Gastrocnemius medialis (tissue), 4 donors: ENCODE data around the gene HNRNPC. TPM values are rescaled to one million over a fixed set of nuclear protein-coding genes. Genes with fewer than 3 reads are reported as not detected.

Experiments used
- ATAC-seq, 2 donors: fragments of 150-250 bp; one replicate each; pipeline ENCODE4 v1.9.1; 2016
- DNase-seq, 2 donors: peaks; one replicate each; pipeline ENCODE4 v3.0.0-alpha.2; 2019
- H3K27ac ChIP-seq, 4 donors: fragments of 200-600 bp; sonication (generic); 1 replicate in 1 of 4; 2 replicates in 3 of 4; pipeline ENCODE4 v1.5.1; 2016 to 2018; ENCODE audit warnings: mild to moderate bottlenecking in 2 of 4, moderate library complexity in 1 of 4
- H3K27me3 ChIP-seq, 3 donors: fragments of 200-600 bp; sonication (generic) in 2 of 3; 1 replicate in 1 of 3; 2 replicates in 2 of 3; pipeline versions ENCODE4 v1.5.1 to v1.6.0; 2016 to 2019; ENCODE audit warnings: mild to moderate bottlenecking in 1 of 3, moderate library complexity in 1 of 3
- H3K36me3 ChIP-seq, 2 donors: fragments of 200-600 bp; sonication (generic) in 1 of 2; one replicate each; pipeline ENCODE4 v1.5.1; 2017 to 2018
- H3K4me1 ChIP-seq, 2 donors: fragments of 200-600 bp; sonication (generic) in 1 of 2; one replicate each; pipeline ENCODE4 v1.5.1; 2016 to 2017; ENCODE audit warnings: mild to moderate bottlenecking in 2 of 2
- H3K4me3 ChIP-seq, 4 donors: fragments of 200-600 bp; sonication (generic) in 3 of 4; 1 replicate in 1 of 4; 2 replicates in 3 of 4; pipeline ENCODE4 v1.5.1; 2016 to 2019; ENCODE audit warnings: mild to moderate bottlenecking in 2 of 4
- H3K9me3 ChIP-seq, 3 donors: fragments of 200-600 bp; sonication (generic) in 2 of 3; 1 replicate in 1 of 3; 2 replicates in 2 of 3; pipeline ENCODE4 v1.5.1; 2016 to 2019
- POLR2A ChIP-seq, 2 donors: fragments of 450-650 bp; IDR thresholded peaks; one replicate each; pipeline ENCODE4 v1.6.1; 2017; ENCODE audit warnings: antibody characterized with exemption in 2 of 2, mild to moderate bottlenecking in 2 of 2, moderate library complexity in 2 of 2
- in situ Hi-C, 4 donors: fragments of 200-750 bp; cut with MboI; loops; one replicate each; pipeline versions ENCODE4 v1.15.0 to v1.8.0; 2017; ENCODE audit warnings: low sequenced_read_pairs in 4 of 4
- intact Hi-C: fragments of 100-400 bp; cut with DNase I; formaldehyde crosslinking; loops from one replicate; pipeline ENCODE4 v1.15.1; 2023; ENCODE audit warnings: low total_unique reads
- total RNA-seq, 4 donors: library from RNA; depleted of rRNA; stranded (reverse); fragments of >200 nt; gene quantifications; one replicate each; pipeline versions ENCODE4 v1.1.0 to v1.2.3, GENCODE V29; 2016
- TF ChIP-seq, protein P1 (sequence below), 5 experiments: fragments of 450-650 bp in 3 of 5; fragments of 200-600 bp in 2 of 5; sonication (generic) in 2 of 5; IDR thresholded peaks in 4 of 5; conservative IDR thresholded peaks in 1 of 5; 1 replicate in 4 of 5; 2 replicates in 1 of 5; pipeline ENCODE4 v1.5.1; 2016 to 2019; ENCODE audit warnings: antibody characterized with exemption in 5 of 5, mild to moderate bottlenecking in 3 of 5, moderate library complexity in 3 of 5

HNRNPC gene
- total RNA-seq, 4 donors from 2014 or later: 281 to 357 (median 318) TPM

DNA sequence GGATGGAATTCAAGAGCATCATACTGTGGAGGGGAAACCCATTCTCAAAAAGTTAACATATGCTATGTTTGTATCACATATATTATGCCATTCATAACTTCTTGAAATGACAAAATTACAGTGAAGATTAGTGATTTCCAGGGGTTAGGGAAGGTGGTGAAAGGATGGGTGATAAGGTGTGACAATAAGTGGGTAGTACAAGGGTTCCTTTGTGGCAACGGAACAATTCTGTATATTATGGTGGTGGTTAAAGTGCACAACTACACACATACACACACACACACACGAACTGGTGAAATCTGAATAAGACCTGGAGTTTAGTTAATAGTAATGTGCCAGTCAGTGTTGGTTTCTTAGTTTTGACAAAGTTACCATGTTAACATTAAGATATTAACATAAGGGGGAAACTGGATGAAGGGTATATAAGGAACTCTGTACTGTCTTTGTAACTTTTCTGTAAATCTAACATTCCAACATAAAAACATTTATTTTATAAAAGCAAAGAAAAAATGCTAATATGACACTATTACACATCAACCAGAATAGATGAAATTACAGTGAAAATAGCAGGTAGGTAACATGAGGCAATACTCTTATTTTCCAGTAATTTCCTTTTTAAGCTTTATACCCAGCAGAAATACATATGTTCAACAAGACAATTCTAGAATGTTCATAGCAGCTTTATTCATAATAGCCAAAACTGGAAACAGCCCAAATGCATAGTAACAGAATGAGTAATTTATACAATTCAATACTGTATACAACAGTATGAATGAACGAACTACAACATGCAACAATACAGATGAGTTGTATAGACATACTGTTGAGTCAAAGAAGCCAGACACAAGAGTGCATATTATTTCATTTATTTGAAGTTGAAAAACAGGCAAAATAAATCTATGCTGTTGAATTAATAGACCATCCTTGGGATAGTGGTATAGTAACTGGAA, 69.4 kb downstream of the HNRNPC start:
- in situ Hi-C loops: no loop called here

DNA sequence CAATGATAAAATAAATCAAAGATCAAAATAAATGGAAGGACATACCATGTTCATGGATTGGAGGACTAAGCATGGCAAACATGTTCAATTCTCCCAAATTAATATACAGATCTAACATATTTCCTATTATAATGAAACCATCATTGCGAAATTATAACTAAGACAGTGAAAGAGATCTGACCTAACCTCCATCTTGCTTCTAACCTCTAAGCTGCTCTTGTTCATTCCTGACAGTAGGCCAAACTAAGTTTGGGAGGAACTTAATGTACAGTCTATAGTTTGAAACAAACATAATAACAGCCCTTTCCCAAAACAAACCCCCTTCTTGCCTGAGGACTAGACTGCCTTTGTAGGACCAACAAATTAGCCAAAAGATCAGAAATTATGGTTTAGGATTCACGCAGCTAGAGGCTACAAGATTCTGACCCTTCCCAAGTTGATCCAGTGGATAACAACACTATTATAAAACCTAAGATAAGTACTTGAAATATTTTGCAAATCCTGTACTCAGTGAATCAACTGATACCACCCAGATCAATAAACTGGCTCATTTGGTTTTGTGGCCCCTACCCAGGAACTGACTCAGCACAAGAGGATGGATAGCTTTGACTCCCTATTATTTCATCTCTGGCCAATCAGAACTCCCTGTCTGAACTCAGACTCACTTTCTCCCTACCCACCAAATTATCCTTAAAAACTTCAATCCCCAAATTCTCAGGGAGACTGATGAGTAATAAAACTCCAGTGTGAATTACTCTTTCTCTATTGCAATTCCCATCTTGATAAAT, 71.6 kb downstream of the HNRNPC start:
- no peaks in the 10 kb centered on the region for H3K9me3 ChIP-seq
- no peaks in the 10 kb centered on the region for H3K36me3 ChIP-seq
- TF ChIP-seq, protein P1, sequence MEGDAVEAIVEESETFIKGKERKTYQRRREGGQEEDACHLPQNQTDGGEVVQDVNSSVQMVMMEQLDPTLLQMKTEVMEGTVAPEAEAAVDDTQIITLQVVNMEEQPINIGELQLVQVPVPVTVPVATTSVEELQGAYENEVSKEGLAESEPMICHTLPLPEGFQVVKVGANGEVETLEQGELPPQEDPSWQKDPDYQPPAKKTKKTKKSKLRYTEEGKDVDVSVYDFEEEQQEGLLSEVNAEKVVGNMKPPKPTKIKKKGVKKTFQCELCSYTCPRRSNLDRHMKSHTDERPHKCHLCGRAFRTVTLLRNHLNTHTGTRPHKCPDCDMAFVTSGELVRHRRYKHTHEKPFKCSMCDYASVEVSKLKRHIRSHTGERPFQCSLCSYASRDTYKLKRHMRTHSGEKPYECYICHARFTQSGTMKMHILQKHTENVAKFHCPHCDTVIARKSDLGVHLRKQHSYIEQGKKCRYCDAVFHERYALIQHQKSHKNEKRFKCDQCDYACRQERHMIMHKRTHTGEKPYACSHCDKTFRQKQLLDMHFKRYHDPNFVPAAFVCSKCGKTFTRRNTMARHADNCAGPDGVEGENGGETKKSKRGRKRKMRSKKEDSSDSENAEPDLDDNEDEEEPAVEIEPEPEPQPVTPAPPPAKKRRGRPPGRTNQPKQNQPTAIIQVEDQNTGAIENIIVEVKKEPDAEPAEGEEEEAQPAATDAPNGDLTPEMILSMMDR (IDR thresholded peaks at IDR 0.05 in 4 of 5, conservative IDR thresholded peaks at IDR 0.05 in 1 of 5): no peak
- TF ChIP-seq POLR2A (IDR thresholded peaks at IDR 0.05): no peak
- intact Hi-C loops: no loop called here
- no peak for DNase-seq
- no peaks in the 10 kb centered on the region for H3K4me1 ChIP-seq
- no peak for ATAC-seq
- H3K27ac ChIP-seq: no peak overlapping the region
- H3K4me3 ChIP-seq: no peak overlapping the region
- H3K27me3 ChIP-seq: no peaks in the 10 kb centered on the region
- in situ Hi-C loops: no loop called here

More for the DNA sequence above, 69.4 kb downstream of the HNRNPC start:
- ATAC-seq (no peak), DNase-seq (no peak)
- Histone ChIP-seq H3K27me3 (no peaks in the 10 kb centered on the region), H3K9me3 (no peaks in the 10 kb centered on the region), H3K4me1 (no peaks in the 10 kb centered on the region), H3K36me3 (no peaks in the 10 kb centered on the region), H3K4me3 (no peak overlapping the region), H3K27ac (no peak overlapping the region)
- intact Hi-C loops: no loop called here
- TF ChIP-seq POLR2A (IDR thresholded peaks at IDR 0.05): no peak
- TF ChIP-seq, protein P1 (IDR thresholded peaks at IDR 0.05 in 4 of 5, conservative IDR thresholded peaks at IDR 0.05 in 1 of 5): no peak

DNA sequence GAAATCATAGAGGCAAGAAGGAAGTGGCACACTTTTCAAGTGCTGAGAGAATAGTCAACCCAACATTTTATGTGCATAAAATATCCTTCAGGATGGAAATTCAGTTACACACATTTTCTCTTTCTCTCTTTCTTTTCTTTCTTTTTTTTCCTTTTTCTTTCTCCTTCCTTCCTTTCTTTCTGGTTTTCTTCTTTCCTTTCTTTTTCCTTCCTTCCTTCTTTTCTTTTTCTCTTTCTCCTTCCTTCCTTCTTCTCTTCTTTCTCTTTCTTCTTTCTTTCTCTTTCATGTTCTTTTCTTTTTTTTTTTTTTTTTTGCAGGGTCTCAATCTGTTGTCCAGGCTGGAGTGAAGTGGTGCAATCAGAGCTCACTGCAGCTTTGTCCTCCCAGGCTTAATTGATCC, 74.6 kb downstream of the HNRNPC start:
- intact Hi-C loops (no loop called here), in situ Hi-C loops (no loop called here)
- DNase-seq: no peak
- Histone ChIP-seq H3K4me3 (no peak overlapping the region), H3K4me1 (peaks cover 6 to 11% of the 10 kb centered on the region in 2 donors), H3K27ac (no peak overlapping the region), H3K27me3 (no peaks in the 10 kb centered on the region), H3K36me3 (no peaks in the 10 kb centered on the region), H3K9me3 (no peaks in the 10 kb centered on the region)
- TF ChIP-seq POLR2A (IDR thresholded peaks at IDR 0.05): no peak
- TF ChIP-seq, protein P1 (IDR thresholded peaks at IDR 0.05 in 4 of 5, conservative IDR thresholded peaks at IDR 0.05 in 1 of 5): no peak
- ATAC-seq: no peak

DNA sequence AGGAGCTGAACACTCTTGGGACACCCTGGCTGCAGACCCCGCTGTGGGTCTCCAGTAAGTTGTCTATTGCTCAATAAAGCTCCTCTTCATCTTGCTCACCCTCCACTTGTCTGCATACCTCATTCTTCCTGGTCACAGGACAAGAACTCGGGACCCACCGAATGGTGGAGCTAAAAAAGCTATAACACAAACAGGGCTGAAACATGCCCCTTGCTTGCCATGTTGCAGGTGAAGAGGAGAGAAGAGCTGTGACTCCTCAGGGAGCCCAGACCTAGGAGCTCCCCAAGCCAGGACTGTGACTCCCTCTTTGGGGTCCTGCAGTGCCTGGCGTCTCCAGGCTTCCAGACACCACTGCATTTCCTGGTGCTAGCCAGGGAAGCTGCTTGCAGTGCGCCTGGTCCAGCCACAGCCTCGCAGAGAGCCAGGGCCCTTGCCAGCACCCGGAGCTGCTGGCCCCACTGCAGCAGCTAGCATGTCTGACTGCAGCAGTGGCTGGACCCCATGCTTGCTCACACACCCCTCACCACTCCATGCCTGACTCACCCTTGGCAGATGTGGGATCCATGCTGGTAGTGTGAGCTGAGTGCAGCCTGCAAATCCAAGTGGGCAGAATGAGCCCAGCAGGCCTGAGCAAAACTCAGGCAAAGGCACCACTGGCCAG, 76.2 kb downstream of the HNRNPC start:
- H3K9me3 ChIP-seq: no peaks in the 10 kb centered on the region
- no peaks in the 10 kb centered on the region for H3K36me3 ChIP-seq
- TF ChIP-seq, protein P1 (IDR thresholded peaks at IDR 0.05 in 4 of 5, conservative IDR thresholded peaks at IDR 0.05 in 1 of 5): no peak
- no peak for TF ChIP-seq POLR2A (IDR thresholded peaks at IDR 0.05)
- peaks cover 6 to 11% of the 10 kb centered on the region in 2 donors for H3K4me1 ChIP-seq
- intact Hi-C loops (no loop called here), in situ Hi-C loops (no loop called here)
- H3K27ac ChIP-seq: no peak overlapping the region
- DNase-seq (no peak), ATAC-seq (no peak)
- no peak overlapping the region for H3K4me3 ChIP-seq
- H3K27me3 ChIP-seq: no peaks in the 10 kb centered on the region
